HG02970 (cell line): ENCODE results near the gene GINS2.

Source experiments
- ATAC-seq: cut with Tn5 transposase; IDR thresholded peaks from one replicate; pipeline ENCODE4 v1.9.1; 2021; ENCODE audit warnings: mild to moderate bottlenecking, moderate library complexity, moderate number of reproducible peaks; ENCODE audit not compliant: unreplicated experiment, low FRiP score

The GINS2 gene

GRCh38 chr16:85673529-85674417 is 15.0 kb downstream of the GINS2 start:
- ATAC-seq = no peak

GRCh38 chr16:85670840-85671239 is 17.9 kb downstream of the GINS2 start:
- ATAC-seq = no peak

- no peak for ATAC-seq
Measured at GRCh38 chr16:85668676-85669424, 19.9 kb downstream of the GINS2 start.

DNA sequence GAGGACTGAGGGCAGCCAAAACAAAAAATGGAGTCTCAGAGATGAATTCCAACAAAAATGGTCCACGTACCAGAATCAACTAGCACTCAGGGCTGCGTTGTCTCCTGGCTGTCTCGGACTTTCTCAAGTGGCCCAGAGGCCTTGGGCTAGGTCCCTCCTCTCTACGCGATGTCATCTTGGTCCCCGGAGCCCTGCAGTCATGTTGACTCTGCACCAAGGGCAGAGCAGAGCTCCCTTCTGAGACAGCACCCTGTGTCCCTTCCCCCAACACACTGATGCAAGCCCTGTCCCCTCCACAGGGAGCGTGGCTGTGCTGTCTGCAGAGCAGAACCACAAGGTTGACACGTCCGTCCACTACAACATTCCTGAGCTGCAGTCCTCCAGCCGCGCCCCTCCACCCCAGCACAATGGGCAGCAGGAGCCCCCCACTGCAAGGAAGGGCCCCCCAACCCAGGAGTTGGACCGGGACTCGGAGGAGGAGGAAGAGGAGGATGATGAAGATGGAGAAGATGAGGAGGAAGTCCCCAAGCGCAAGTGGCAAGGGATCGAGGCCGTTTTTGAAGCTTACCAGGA is 20.8 kb downstream of the GINS2 start:
- ATAC-seq = no peak

GRCh38 chr16:85667261-85667660 is 21.5 kb downstream of the GINS2 start:
- no peak for ATAC-seq

DNA sequence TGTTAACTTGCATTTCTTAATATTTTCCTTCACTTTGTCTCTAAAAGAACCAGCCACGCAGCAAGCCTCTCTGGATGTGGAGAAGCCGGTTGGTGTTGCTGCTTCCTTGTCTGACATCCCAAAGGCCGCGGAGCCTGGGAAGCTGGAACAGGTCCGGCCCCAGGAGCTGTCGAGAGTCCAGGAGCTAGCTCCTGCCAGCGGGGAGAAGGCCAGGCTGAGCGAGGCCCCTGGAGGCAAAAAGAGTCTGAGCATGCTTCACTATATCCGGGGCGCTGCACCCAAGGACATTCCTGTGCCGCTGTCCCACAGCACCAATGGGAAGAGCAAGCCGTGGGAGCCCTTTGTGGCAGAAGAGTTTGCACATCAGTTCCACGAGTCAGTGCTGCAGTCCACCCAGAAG is 22.8 kb downstream of the GINS2 start:
- no peak for ATAC-seq

DNA sequence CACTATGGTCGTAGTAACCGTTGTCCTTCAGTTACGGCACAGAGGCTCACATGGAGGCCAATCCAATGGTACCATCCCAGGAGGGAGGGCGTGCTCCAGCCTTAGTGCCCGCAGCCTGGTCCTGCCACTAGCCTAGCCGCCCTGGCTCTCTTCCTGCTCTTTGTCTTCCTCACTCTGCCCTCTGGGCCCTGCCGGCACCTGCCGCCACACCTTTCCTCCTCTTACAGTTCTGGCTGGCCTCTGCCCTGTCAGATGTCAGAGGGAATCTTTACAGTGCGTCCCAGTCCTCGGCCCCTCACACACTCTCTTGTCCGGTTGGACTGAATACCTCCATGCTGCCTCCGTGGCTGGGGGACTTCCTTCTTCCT is 23.4 kb downstream of the GINS2 start:
- ATAC-seq = no peak

- ATAC-seq = no peak
Measured at GRCh38 chr16:85664580-85665372, 24.0 kb downstream of the GINS2 start.

DNA sequence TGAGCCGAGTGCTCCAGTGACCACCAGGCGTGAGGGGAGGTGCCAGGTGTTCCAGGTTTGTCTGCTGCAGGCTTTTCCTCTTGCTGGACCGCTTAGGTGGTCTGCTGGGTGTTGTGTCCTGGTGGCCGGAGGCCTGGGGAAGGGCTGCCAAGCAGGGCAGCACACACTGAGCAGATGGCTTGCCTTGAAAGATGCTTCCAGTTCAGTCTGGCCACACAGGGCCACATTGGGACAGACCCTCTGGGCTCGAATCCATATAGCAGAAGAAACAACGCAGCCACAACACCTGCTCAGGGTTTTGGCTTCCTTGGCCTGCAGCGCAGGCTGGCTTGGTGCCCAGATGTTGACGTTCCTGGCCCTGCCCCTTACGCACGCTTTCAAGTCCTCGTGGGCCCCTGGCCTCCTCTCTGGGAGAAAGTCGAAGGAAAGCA is 24.8 kb downstream of the GINS2 start:
- ATAC-seq = no peak

DNA sequence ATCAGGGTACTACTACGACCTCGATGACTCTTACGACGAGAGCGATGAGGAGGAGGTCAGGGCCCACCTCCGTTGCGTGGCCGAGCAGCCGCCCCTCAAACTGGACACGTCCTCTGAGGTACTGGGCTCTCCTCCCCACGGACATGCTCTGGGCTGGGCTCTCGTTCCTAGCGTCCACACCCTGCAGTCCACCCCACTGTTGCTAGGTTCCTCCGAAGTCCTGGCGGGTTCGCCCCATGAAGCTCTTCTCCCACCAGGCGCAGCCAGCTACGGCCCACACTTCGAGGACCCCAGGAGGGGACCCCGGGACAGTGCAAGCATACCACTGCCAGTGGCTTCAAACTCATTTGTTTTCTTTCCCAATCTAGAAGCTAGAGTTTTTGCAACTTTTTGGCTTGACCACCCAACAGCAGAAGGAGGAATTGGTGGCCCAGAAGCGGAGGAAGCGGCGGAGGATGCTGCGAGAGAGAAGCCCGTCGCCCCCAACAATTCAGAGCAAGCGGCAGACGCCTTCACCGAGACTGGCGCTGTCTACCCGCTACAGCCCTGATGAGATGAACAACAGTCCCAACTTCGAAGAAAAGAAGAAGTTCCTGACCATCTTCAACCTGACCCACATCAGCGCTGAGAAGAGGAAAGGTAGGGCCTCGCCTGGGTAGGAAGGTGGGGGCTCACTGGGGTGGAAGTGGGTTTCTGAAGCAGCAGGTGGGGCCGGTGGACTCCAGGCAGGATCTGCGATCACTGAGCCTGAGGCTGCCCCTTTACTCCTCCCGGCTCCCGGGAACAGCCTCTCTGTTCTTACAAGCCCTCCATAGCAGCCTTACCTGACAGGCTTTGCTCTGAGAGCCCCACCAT is 25.6 kb downstream of the GINS2 start:
- ATAC-seq = no peak

DNA sequence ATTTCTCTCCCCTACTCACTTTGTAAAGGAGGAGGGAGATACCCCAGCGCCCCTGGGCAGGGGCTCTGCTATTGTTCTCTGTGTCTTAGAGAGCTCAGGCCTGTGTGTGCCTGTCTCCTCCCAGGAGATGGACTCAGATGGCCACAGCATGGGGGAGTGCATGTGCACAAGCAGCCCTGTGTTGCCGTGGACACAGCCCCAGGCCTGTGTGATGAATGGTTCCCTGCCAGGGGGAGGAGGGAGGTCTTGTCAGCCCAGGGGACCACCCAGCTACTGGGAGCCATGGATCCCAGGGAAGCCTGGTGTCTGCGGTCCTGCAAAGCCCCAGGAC is 26.3 kb downstream of the GINS2 start:
- ATAC-seq = no peak

GRCh38 chr16:85661740-85662481 is 26.8 kb downstream of the GINS2 start:
- no peak for ATAC-seq

DNA sequence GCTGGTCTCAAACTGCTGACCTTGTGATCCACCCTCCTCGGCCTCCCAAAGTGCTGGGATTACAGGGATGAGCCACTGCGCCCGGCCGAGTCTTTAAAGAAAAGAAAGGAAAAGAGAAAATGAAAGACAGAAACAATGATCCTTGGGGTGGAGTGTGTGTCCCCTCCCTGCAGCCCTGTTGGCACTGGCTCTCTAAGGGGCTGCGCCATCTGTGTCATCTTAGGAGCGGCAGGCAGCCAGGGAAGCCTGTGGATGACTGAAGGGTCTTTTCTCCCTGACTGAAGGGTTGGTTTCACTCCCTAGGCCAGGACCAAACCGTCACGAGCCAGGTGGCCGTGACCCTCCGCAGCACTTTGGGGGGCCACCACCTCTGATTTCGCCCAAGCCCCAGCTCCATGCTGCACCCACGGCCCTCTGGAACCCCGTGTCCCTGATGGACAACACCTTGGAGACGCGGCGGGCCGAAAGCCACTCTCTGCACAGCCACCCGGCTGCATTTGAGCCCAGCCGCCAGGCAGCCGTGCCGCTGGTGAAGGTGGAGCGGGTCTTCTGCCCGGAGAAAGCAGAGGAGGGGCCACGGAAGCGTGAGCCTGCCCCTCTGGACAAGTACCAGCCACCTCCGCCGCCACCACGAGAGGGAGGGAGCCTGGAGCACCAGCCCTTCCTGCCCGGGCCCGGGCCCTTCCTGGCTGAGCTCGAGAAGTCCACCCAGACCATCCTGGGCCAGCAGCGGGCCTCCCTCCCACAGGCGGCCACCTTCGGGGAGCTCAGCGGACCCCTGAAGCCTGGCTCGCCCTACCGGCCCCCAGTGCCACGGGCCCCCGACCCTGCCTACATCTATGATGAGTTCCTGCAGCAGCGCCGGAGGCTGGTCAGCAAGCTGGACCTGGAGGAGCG is 27.7 kb downstream of the GINS2 start:
- no peak for ATAC-seq

DNA sequence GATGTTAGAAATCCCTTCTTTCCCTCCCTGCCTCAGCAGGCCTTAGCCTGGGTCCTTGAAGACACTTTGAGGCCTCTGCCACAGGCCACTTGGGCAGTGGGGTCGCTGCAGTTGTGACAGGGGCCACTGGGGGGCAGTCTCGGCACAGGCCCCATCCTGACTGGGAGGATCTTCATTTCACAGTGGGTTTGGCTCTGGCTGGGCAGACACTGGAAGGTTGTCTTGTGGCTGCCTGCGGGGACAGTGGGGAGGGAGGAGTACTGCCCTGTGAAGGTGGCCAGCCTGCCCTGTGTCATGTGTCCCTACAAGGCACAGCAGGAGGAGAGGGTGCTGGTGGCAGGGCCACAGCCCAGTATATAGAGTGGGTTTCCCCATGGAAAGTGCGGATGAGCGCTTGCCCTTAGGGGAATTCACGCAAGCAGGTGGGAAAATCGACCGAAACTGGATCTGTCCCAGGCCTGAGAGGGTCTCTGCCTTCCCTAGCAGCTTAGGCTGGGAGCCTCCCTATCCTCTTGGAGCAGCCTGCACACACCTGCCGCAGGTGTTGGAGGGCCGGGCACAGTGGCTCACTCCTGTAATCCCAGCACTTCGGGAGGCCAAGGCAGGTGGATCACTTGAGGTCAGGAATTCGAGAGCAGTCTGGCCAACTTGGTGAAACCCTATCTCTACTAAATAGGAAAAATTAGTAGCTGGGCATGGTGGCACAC is 28.8 kb downstream of the GINS2 start:
- no peak for ATAC-seq

GRCh38 chr16:85659336-85659735 is 29.4 kb downstream of the GINS2 start:
- no peak for ATAC-seq

GRCh38 chr16:85658504-85659326 is 30.0 kb downstream of the GINS2 start:
- ATAC-seq = no peak

GRCh38 chr16:85657996-85658395 is 30.8 kb downstream of the GINS2 start:
- ATAC-seq = no peak
